ENCODE data around the gene C11orf87. TPM values are rescaled to one million over a fixed set of nuclear protein-coding genes. Genes with fewer than 3 reads are reported as not detected.

C11orf87 gene
- total and polyA plus RNA-seq, 2 experiments from 2014 or later, result 0.50 to 0.56 TPM

GRCh38 chr11:109439684-109440083, 17.7 kb downstream of the C11orf87 start:
- no peaks in the 10 kb centered on the region for H3K79me2 ChIP-seq (replicated peaks; ENCODE audit: insufficient read depth)
- peaks cover 5% of the 10 kb centered on the region; the same call in 1 of the 2 replicates for H3K9me2 ChIP-seq (ENCODE audit: insufficient read depth)
- ATAC-seq (no peak), DNase-seq (ENCODE audit: low spot score) (no peak)
- no peaks in the 10 kb centered on the region for H4K20me1 ChIP-seq (replicated peaks; ENCODE audit: insufficient read depth)
- no peak overlapping the region for H3K4me3 ChIP-seq
- no peak for TF ChIP-seq ZNF114 (CRISPR knock-in tag; IDR thresholded peaks at IDR 0.05)
- TF ChIP-seq EZH2phosphoT487 (IDR thresholded peaks at IDR 0.05; ENCODE audit: unreplicated experiment), result no peak
- TF ChIP-seq, protein P1, sequence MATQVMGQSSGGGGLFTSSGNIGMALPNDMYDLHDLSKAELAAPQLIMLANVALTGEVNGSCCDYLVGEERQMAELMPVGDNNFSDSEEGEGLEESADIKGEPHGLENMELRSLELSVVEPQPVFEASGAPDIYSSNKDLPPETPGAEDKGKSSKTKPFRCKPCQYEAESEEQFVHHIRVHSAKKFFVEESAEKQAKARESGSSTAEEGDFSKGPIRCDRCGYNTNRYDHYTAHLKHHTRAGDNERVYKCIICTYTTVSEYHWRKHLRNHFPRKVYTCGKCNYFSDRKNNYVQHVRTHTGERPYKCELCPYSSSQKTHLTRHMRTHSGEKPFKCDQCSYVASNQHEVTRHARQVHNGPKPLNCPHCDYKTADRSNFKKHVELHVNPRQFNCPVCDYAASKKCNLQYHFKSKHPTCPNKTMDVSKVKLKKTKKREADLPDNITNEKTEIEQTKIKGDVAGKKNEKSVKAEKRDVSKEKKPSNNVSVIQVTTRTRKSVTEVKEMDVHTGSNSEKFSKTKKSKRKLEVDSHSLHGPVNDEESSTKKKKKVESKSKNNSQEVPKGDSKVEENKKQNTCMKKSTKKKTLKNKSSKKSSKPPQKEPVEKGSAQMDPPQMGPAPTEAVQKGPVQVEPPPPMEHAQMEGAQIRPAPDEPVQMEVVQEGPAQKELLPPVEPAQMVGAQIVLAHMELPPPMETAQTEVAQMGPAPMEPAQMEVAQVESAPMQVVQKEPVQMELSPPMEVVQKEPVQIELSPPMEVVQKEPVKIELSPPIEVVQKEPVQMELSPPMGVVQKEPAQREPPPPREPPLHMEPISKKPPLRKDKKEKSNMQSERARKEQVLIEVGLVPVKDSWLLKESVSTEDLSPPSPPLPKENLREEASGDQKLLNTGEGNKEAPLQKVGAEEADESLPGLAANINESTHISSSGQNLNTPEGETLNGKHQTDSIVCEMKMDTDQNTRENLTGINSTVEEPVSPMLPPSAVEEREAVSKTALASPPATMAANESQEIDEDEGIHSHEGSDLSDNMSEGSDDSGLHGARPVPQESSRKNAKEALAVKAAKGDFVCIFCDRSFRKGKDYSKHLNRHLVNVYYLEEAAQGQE (IDR thresholded peaks at IDR 0.05; ENCODE audit: unreplicated experiment), result no peak
- no peak for TF ChIP-seq CREB1 (CRISPR knock-in tag; IDR thresholded peaks at IDR 0.05; ENCODE audit: low read depth)
- no peak for TF ChIP-seq NANOG (IDR thresholded peaks at IDR 0.05; ENCODE audit: borderline replicate concordance)
- no peak for TF ChIP-seq ZNF462 (CRISPR knock-in tag; IDR thresholded peaks at IDR 0.05)
- TF ChIP-seq STAT1 (IDR thresholded peaks at IDR 0.05; ENCODE audit: unreplicated experiment), result no peak
- no peak for TF ChIP-seq JUNB (IDR thresholded peaks at IDR 0.05; ENCODE audit: unreplicated experiment)
- TF ChIP-seq ZNF331 (CRISPR knock-in tag; IDR thresholded peaks at IDR 0.05; ENCODE audit: low read depth), result no peak
- TF ChIP-seq CTCF (conservative IDR thresholded peaks at IDR 0.05; ENCODE audit: low read depth in 2 of 2), result no peak
- no peak for TF ChIP-seq EZH2 (IDR thresholded peaks at IDR 0.05; ENCODE audit: low read depth, unreplicated experiment)
- no peak for TF ChIP-seq POLR2AphosphoS5 (IDR thresholded peaks at IDR 0.05; ENCODE audit: low read depth)
- TF ChIP-seq, protein P2, sequence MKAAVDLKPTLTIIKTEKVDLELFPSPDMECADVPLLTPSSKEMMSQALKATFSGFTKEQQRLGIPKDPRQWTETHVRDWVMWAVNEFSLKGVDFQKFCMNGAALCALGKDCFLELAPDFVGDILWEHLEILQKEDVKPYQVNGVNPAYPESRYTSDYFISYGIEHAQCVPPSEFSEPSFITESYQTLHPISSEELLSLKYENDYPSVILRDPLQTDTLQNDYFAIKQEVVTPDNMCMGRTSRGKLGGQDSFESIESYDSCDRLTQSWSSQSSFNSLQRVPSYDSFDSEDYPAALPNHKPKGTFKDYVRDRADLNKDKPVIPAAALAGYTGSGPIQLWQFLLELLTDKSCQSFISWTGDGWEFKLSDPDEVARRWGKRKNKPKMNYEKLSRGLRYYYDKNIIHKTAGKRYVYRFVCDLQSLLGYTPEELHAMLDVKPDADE (IDR thresholded peaks at IDR 0.05), result no peak
- Mint-ChIP-seq H3K4me3 (no peak overlapping the region), H3K36me3 (ENCODE audit: low read depth) (no peaks in the 10 kb centered on the region), H3K4me1 (peaks cover 9% of the 10 kb centered on the region; the same call in 2 of the 3 replicates), H3K9me3 (no peaks in the 10 kb centered on the region), H3K27me3 (ENCODE audit: insufficient read depth, low read depth, poor library complexity) (peaks cover 2% of the 10 kb centered on the region), H3K27ac (no peak overlapping the region)
- H3K36me3 ChIP-seq (ENCODE audit: insufficient read depth), result no peaks in the 10 kb centered on the region
- H3K27ac ChIP-seq (ENCODE audit: low read depth), result no peak overlapping the region
- no peaks in the 10 kb centered on the region for H3K4me1 ChIP-seq (ENCODE audit: insufficient read depth)
- H2AFZ ChIP-seq, result no peak overlapping the region
- H3K27me3 ChIP-seq (ENCODE audit: insufficient read depth), result no peaks in the 10 kb centered on the region
- no peak overlapping the region for H3K4me2 ChIP-seq
- no peaks in the 10 kb centered on the region for H3F3A ChIP-seq (replicated peaks; ENCODE audit: low read depth)

All from GM23338 (cell line).